Glomerular visceral epithelial cell (primary cell): ENCODE data around the gene UBXN7.
A peak's percentile ranks its signal among the peaks of the same experiment; 100 is the strongest.
"Not testable (repeated sequence)": the region's sequence is repeated elsewhere in the genome, so short reads cannot be mapped to it uniquely, and the experiment has no call there.

Experiments used
- DNase-seq: peaks from one replicate; pipeline ENCODE4 v3.0.0-alpha.2; 2016; ENCODE audit errors: extremely low spot score

The UBXN7 gene

DNA sequence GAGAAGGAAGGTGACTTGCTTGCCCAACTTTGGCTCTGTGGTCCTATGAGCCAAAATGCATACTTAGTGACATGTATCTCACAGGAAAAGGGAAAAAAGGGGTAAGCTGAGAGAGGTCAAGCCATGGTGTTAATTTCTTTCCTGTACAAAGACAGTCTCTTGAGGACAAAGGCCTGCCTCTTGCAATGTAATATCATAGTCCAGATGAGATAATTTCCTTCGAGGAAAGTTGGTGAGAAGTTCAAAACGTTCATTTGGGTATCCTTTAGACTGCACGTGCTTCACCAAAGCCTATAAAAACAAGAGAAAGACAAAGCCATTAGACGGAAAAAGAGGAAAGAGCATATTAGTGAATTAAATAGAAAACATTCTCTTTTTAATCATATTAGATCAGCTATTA lies 75.7 kb downstream of the UBXN7 start:
- no peak for DNase-seq

DNA sequence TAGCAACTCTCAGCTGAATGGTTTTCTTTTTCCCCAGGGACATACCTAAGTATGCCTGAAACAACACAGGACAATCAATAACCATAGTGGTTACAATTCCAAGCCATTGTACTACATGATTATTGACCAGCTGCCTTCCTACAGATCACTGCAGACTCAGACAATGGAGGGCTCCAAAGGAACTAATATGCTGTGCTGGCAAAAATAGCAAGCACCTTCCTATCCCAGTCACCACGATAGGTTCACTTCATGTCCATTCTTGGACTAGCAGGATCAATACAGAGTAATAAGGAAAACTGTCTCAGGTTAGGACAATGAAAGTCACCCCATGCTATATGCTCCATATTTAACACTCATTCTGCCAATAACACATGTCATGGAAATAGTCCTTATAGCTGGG lies 76.6 kb downstream of the UBXN7 start:
- no peak for DNase-seq

DNA sequence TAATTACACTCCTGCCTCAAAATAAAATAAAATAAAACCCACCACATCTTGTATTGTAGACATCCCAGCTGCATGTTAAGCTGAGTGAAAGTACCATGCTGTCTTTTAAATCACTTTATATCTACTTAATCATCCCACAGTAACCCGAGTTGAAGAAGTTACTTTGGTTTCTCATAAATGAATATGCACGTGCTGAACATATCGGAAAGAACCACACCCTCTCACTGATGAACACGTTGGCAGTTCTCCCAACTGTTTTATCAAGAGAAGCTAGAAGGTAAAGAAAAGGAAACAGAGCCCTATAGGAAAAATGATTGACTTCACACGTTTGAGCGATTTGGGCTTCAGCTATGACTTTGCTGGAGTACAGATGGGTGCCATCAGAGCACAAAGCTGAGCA lies 78.1 kb downstream of the UBXN7 start:
- no peak for DNase-seq

DNA sequence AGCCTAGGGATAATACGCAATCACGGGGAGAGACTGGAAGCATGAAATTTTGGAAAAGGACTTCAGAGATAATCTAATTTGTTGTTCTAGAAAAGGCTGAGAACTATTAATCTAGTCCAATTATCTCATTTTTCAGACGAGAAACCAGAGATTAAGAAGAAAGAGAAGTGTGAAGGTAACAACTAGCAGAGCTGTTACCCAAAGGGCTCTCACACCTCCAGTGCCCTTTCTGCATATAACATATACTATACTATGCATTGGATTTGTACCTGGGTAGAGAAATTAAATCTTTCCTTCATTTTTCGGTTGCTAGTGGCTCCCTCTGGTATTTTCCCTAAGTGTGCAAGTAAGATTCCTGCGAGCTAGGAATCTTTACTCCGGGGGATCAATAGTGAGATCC lies 80.7 kb downstream of the UBXN7 start:
- no peak for DNase-seq

DNA sequence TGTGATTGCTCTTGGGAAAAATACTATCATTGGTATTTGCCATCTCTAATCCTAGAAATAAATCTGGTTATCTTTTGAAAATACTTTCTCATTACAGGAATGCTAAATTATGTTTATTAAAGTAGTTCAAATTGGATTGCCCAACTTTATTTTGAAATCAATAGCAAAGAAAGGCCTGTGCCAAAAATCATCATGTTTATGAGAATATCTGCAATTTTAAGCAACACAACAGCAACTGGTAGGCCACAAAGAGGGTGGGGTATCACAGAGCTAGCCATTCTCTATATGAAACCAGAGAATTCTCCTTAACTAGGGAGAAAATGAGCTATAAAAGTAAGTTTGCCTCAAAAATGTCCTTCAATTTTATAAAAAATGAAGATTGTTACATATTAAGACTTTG lies 82.2 kb downstream of the UBXN7 start:
- no peak for DNase-seq

DNA sequence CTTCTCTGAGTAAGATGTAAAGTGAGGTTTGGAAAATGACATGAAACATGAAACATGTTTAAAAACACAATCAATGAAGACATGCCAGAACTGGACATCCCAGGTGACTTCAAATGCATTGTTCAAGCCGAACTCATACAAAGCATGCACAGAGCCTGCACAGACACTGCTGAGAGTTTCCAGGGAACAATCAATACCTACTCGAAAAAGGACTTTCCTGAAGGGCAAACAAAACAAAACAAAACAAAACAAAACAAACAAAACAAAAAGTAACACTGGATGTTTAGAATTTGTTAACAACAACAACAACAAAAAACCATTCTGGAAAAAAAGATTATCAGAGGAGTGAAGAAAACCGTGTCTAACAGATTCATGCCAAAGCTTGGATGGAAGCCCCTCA lies 83.5 kb downstream of the UBXN7 start:
- no peak for DNase-seq

DNA sequence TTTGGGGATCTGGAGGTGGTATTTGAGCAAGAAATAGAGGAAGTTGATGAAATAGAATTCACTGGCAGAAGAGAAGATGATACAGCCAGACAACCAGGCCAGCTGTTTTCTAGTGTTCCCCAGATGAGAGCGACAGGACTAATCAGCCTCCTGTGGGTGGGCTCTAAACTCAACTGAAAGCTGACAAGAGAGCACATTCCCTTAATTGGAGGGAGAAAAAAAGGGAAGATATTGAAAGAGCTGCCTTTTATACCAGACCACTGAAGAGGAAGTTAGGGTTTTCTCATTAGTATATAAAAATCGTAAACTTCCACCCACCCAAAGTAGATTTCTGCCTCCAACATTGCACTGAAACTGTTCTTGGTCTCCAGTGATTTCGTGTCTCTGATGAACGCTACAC lies 87.6 kb downstream of the UBXN7 start:
- DNase-seq = no peak

DNA sequence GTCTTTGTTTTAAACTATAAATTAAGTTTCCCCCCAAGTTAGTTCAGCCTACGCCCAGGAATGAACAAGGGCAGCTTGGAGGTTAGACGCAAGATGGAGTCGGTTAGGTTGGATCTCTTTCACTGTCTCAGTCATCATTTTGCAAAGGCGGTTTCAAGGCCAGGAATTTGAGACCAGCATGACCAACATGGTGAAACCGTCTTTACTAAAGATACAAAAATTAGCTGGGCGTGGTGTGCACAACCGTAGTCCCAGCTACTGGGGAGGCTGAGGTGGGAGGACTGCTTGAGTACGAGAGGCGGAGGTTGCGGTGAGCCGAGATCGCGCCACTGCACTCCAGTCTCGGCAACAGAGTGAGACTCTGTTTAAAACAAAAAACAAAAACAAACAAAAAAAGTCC lies 88.3 kb downstream of the UBXN7 start:
- not testable (repeated sequence) for DNase-seq

DNA sequence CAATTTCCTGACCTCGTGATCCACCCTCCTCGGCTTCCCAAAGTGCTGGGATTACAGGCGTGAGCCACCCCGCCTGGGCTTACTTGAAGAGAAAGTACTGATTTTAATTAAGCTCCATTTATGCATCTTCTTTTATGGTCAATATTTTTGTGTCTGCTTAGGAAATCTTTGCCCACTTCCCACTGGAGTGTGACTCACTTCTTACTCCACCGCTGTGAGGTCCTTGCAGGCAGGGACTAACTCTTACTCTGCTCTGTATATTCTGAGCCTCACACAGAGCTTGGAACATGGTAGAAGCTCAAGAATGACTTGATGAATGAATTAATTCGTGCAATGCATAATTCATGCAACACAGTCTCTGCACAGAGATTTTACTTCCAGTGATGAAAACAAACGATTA lies 91.1 kb downstream of the UBXN7 start:
- peak; percentile 33 for DNase-seq

DNA sequence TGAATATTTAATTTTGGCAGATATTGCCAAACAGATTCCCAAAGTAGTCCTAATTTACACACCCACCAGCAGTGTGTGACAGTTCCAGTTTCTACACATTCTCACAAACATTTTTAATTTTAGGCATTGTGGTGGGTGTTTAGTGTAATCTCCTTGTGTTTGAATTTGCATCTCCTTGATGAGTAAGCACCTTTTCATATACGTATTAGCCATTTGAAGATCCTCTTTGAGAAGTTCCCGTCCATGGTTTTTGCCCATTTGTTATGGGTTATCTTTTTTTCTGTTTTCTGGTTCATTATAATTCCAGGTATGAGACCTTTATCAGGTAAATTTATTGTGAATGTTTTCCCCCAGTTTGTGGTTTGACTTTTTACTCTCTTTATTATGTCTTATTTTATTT lies 91.8 kb downstream of the UBXN7 start:
- no peak for DNase-seq

DNA sequence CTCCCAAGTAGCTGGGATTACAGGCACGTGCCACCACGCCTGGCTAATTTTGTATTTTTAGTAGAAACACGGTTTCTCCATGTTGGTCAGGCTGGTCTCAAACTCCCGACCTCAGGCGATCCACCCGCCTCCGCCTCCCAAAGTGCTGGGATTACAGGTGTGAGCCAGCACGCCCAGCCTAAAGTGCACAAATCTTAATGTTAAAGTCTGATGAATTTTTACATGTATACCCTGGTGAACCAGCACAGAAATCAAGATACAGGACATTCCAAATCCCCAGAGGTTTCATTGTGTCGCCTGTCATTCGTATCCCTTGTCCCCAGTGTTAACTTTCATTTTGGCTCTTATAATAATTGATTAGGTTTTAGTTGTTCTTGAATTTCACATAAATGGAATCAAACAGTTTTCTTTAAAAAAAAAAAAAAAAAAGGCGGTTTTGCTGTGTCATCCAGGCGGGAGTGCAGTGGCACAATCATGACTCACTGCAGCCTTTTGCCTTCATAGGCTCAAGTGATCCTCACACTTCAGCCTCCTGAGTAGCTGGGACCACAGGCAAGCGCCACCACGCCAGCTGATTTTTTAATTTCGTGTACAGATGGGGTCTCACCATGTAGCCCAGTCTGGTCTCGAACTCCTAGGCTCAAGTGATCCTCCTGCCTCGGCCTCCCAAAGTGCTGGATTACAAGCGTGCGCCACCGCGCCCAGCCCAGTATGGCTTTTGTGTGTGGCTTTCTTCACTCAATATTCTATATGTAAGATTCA lies 92.6 kb downstream of the UBXN7 start:
- peak; percentile 56 for DNase-seq

DNA sequence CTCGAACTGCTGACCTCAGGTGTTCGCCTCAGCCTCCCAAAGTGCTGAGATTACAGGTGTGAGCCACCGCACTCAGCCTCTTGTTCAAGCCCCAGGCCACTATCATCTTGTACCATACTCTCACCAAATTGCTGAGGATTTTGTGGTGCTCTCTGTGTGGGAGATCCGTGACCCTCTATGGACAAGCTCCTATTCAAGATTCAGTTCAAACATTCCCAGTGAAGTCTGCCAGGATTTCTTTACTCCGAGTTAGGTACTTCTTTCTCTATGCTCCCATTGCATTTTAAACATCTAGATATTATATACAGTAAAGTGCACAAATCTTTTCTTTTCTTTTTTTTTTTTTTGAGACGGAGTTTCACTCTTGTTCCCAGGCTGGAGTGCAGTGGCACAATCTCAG lies 93.2 kb downstream of the UBXN7 start:
- no peak for DNase-seq

DNA sequence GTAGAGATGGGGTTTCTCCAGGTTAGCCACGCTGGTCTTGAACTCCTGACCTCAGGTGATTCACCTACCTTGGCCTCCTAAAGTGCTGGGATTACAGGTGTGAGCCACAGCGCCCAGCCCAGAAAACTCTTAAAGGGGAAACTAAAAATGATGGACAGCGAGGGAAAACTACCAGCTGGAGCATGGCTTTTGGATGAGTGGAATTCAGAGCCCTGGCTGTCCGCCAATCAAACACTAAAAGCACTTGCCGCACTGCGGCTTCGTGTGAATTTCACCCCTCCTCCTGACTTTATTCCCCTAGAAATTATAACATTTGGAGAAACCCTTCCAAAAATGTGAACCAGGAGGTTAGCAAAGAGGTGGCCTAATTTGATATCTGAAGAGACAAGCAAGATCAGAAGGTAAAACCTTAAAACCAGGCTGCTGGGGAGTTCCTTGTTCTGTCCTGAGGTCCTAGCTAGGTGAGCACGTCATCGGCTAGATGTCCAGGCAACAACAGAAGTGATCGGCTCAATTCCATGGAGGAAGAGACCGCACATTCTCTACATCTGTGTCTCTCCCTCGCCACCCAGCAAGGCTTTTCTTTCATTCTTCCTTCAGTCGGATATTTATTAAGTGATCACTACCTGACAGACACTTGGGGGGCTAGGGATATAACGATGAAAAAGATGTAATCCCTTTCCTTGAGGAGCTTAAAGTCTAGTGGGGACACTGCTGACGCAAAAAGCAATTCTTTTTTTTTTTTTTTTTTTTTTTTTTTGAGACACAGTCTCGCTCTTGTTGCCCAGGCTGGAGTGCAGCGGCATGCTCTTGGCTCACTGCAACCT lies 95.7 kb downstream of the UBXN7 start:
- DNase-seq = no peak

DNA sequence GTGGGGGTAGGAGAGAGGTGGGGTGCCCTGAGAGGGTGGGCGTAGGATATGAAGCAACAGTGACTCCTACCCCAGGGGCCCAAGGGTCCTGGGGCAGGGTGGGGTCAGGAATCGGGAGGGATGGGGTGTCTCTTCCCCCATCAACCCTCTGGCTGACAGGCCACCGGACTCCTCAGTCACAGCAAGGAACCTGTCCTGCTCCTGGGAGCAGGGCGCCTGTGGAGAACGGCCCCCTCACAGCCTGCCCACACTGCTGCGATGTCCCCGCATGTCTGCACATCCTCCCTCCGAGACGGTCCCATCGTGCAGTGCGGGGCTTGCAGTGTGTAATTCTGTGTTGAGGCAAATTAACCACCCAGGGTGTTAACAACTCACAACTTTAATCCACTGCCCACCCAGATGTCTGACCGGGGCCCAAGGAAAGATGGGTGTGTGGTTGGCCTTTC lies 96.7 kb downstream of the UBXN7 start:
- no peak for DNase-seq

DNA sequence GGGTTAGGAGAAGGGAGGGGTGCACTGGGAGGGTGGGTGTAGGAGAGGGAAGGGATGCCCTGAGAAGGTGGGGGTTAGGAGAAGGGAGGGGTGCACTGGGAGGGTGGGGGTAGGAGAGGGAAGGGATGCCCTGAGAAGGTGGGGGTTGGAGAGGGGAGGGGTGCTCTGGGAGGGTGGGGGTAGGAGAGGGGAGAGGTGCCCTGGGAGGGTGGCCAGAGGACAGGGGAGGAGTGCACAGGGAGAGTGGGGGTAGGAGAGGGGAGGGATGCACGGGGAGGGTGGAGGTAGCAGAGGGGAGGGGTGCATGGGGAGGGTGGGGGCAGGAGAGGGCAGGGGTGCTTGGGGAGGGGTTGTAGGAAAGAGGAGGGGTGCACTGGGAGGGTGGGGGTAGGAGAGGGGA lies 97.2 kb downstream of the UBXN7 start:
- DNase-seq = no peak

DNA sequence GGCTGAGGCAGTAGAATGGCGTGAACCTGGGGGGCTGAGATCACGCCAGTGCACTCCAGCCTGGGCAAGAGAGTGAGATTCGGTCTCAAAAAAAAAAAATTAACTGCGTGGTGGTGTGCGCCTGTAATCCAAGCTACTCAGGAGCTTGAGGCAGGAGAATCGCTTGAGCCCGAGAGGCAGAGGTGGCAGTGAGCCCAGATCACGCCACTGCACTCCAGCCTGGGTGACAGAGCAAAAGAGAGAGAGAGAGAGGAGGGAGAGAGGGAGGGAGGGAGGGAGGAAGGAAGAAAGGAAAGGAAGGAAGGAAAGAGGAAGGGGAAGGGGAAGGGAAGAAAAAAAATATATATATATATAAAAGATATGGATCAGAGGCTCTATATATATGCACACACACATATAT lies 100.1 kb downstream of the UBXN7 start:
- DNase-seq = no peak

DNA sequence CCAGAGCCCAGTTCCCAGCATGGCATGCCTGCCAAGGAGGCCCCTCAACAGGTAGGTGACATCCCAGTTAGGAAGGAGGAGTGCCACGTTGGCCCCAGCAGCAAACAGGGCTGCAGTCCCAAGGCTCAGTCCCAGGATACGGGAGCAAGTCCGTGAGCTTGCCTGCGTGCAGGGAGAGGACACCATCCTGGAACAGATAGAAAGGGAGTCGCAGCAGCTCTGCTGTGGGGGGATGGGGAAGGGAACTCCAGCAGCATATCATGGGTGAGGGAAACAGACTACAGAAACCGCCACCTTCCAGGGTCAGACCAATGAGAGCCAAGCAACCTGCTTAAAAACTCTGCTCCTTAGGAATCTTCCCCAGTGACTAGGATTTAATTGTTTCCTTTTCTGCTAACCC lies 104.8 kb downstream of the UBXN7 start:
- no peak for DNase-seq

DNA sequence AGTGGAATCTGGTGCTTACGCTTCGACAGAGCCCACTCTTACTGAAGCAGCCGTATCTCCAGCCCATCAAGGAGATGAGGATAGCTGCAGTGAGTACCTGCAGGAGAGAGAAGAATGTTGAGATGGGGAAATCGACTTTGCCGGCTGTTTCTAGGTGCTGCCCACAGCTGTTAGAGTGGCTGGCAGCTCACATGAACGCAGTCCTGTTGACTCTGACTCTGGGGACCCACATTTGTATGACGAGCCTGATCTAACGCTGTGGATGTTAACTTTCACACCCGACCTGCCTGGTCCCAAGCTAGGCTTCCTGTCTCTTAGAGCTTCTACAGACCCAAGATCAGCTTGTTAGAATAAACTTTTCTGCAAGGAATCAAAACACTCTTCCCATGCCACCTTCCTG lies 105.3 kb downstream of the UBXN7 start:
- DNase-seq = no peak

DNA sequence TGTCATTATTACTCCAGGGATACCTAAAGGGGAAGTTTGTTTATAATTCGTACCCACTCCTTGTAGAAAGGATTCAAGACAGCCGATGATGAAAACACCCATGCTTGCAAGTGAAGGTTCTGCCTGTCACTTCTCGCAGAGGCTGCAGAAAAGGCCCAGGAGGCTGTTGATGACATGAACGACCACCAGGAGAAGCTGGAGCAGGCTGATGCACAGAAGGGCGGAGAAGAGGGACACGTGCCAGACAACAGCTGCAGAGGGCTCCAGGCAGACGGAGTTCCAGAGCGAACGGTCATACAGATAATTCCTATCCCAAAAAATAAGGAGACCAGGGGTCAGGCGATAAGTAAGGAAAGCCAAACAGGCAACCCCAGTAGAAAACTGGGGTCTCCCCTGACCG lies 108.5 kb downstream of the UBXN7 start:
- no peak for DNase-seq

DNA sequence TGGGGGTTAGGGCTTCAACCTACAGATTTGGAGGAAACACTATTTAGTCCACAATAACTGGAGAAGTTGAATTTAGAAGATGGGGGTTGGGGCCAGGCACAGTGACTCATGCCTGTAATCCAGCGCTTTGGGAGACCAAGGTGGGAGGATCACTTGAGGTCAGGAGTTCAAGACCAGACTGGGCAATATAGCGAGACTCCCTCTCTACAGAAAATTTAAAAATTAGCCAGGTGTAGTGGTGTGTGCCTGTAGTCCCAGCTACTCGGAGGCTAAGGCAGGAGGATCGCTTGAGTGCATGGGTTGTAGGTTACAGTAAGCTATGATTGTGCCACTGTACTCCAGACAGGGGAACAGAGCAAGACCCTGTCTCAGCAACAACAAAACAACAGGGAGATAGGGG lies 109.2 kb downstream of the UBXN7 start:
- DNase-seq = no peak

DNA sequence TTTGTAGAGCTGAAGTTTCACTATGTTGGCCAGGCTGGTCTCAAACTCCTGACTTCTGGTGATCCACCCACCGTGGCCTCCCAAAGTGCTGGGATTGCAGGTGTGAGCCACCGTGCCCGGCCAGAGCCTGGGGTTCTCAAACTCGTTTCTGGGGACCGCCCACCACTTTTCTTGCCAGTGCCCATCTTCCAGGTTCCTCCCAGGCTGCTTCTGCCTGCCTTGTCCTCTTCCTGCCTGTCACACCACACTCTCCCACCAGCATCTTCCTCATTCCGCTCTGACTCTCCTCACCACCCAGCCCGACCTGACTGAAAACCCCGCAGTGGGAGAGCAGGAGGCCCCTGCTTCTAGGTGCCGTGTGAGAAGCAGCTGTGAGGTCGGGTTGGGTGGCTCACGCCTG lies 111.1 kb downstream of the UBXN7 start:
- DNase-seq = no peak

DNA sequence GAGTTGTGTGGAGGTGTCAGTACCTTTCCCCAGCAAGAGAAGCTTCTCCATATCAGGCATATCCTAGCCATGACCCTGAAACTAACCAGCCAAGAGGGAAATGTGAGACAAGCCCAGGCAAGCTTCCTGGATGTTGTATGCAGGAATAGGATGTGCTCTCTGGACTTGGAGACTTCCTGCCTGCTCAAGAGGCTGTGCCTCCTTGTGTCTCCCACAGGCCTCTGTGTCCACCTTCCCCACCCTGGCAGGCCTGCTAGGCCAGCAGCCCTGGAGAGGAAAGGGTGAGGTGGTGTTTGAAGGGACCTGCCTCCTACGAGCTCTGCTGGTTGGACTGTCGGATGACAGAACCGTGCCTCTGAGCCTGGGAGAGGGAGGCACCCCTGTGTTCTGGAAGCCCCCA lies 112.1 kb downstream of the UBXN7 start:
- DNase-seq = no peak

DNA sequence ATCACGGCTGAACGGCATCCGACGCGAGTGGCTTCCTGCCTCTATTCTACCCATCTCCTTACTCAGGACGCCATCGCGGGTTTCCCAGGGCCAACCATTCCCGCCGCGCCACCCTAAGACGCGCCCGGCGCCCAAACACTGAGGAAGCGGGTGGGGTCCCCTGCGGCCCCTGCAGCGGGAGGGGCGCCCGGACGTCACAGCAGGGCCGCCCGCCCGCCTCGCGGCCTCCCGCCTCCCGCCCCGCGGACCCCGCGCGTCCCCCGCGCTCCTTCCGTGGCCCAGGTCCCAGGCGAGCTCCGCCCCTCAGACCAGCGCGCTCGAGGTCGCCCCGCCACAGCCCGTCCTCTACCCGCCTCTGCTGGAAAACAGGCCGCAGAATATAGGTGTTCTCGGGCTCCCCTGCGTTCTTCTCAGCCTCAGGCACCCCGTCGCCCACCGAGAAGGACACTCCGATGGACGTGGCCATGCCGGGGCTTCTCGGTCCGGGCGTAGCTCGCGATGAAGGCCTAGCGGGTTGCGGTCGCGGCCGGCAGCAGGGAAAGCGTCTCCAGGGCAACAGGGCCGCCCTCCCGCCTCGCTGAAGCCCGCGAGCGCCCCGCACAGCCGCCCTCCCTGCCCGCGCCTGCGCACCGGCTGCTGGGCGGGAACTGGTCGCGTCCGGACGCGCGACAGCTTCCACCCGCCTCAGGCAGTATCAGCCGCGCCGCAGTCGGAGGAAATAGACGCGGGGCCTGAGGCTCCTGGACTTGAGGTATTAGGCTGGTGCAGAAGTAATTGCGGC lies 114.3 kb downstream of the UBXN7 start, which contains the start of gene DYNLT2B:
Gene DYNLT2B, minus strand, starts transcription at position 554 of the 781 bp plus-strand sequence. Its CDS starts 88 bp downstream, at position 466.
- peak; percentile 91 for DNase-seq
